DND-41 (cell line): ENCODE measurements around the gene UBL5.
"Not testable (repeated sequence)": the region's sequence is repeated elsewhere in the genome, so short reads cannot be mapped to it uniquely, and the experiment has no call there.

Source experiments
- CTCF ChIP-seq: IDR thresholded peaks from 2 replicates; pipeline ENCODE4 v1.5.1; 2012; ENCODE audit warnings: borderline replicate concordance, low read length, moderate library complexity, mild to moderate bottlenecking; ENCODE audit not compliant: poor library complexity, severe bottlenecking; ENCODE audit errors: extremely low read depth
- EZH2 ChIP-seq: IDR thresholded peaks from 3 replicates; pipeline ENCODE4 v1.6.1; 2012; ENCODE audit warnings: borderline replicate concordance, low read depth, mild to moderate bottlenecking, moderate library complexity, low read length, inconsistent platforms; ENCODE audit not compliant: severe bottlenecking

GRCh38 chr19:9784163-9784496, 43.6 kb upstream of the UBL5 start:
- not testable (repeated sequence) for TF ChIP-seq EZH2, CTCF
